HG02870 (cell line): ENCODE measurements around the gene AFF3.

Experiments
- ATAC-seq: cut with Tn5 transposase; IDR thresholded peaks from one replicate; pipeline ENCODE4 v1.9.1; 2021; ENCODE audit warnings: mild to moderate bottlenecking, moderate library complexity; ENCODE audit not compliant: unreplicated experiment

Gene AFF3

GRCh38 chr2:99727199-99727598 lies 415.2 kb downstream of the AFF3 start:
- no peak for ATAC-seq

DNA sequence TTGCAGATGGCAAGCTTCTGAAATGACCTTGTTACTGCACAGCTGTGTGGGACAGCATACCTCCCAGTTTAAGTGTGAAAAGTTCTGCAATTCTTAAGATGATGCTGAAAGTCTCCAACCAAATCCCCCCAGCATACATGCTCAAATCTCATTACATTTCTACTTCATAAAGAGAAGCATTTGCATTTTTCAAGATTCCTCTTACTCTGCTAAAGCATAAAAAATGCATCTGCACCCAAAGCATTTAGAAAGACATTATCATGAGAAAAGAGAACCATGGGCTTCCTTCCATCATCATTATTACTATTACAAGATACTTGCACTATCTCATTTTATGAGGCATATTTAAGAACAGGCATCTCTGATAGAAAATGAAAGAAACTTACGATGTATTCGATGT lies 415.7 kb downstream of the AFF3 start:
- no peak for ATAC-seq

GRCh38 chr2:99725820-99726219 lies 416.6 kb downstream of the AFF3 start:
- ATAC-seq, result no peak

DNA sequence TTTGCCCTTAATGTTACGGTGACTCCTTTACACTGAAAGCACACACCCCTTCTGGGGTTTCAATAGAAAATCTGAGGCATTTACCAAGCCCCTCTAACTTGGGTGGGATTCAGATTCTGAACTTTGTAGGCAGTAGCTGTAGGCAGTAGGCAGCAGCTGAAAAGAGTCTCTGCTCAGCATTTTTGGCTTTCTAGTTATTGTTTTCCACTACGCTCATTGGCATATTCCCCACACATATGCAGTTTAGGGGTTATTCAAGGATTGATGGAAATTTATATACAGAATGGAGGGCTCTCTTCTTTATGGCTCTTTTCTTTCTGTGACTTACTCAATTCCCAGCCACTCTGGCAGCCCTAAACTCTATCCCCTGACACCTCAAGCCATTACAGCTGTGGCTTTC lies 419.9 kb downstream of the AFF3 start:
- ATAC-seq, result no peak

DNA sequence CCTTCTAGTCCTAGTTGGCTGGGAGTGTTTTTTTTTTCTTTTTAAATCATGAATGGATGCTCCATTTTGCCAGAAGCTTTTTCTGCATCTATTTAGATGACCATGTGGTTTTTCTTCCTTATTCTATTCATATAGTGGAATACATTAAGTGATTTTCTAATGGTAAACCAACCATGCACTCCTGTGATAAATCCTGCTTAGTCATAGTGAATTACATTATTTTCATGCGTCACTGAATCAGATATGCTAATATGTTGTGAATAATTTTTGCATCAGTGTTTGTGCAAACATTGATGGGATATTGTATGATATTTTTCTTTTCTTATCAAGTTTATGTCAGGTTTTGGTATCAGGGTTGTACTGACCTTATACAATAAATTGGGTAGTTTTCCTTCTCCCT lies 423.3 kb downstream of the AFF3 start:
- no peak for ATAC-seq

- ATAC-seq, result no peak
Measured at GRCh38 chr2:99715956-99716355, 426.4 kb downstream of the AFF3 start.

- ATAC-seq, result no peak
Measured at GRCh38 chr2:99714349-99714748, 428.0 kb downstream of the AFF3 start.

DNA sequence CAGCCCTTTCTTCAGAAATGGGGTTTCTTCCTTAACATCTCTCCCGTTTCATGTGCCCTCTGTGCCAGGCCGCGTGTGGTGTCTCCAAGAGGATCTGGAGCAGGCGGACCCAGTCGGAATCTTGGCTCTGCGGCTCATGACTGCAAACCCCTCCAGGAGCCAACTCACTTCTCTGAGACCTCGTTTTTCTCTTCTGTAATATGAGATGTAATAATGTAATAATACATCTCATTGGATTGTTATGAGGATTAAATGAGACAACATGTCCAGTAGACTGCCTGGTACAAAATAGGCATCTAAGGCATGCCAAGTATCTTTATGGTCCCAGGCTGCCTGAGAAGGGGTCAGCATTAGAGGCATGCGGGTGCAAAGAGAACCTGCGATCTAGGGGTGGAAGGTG lies 431.2 kb downstream of the AFF3 start:
- no peak for ATAC-seq

DNA sequence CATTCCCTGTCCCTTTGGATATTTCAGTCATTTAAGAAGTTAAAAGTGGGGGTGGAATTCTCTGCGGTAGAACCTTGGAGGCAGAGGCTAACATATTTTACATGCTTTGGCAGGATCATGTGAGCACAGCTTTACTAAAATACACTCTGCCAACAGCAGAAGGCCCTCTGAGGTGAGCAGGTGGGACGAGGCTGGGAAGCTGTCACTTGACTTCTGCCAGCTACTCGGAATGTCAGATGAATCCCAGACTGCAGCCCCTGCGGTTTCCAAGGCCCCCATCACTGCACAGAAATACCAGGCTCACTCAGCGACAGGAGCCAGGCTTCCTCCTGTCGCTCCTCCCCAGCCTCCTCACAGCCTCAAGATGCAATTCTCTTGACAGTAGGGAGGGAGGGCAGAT lies 431.7 kb downstream of the AFF3 start:
- ATAC-seq, result no peak

GRCh38 chr2:99709229-99709628 lies 433.2 kb downstream of the AFF3 start:
- no peak for ATAC-seq

GRCh38 chr2:99708231-99708630 lies 434.2 kb downstream of the AFF3 start:
- ATAC-seq, result no peak

DNA sequence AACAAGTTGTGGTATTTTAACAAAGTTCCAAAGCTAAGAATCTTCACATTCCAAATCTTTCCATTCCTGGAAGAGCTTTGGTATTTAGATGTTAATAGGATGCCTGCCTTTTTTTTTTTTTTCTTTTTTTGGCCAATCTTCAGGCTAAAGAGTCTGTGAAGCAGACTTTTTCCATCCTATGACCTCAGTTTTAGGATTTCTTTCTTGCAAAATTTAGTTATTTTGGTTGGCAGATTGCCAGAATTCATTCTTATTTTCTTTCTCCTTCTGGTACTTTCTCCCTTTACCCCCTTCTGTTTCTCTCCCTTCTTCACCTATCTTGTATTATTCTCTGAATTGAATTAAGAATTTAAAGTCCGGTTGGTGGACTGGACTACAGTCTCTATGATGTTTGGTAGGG lies 434.8 kb downstream of the AFF3 start:
- no peak for ATAC-seq

- ATAC-seq, result no peak
Measured at GRCh38 chr2:99706735-99707134, 435.7 kb downstream of the AFF3 start.

DNA sequence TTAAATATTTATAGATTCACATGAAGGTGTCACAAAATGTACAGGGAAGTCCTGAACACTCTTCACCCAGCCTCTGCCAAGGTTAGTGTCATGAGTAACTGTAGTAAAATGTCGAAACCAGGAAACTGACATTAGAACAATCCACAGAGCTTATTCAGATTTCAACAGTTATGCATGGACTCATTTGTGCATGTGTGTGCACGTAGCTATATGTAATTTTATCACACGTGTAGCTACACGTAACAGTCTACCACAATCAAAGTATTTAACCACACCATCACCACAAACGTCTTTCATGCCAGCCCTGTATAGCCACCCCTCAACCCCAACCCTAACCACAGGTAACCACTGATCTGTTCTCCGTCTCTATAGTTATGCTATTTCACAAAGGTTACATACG lies 440.9 kb downstream of the AFF3 start:
- ATAC-seq, result no peak

DNA sequence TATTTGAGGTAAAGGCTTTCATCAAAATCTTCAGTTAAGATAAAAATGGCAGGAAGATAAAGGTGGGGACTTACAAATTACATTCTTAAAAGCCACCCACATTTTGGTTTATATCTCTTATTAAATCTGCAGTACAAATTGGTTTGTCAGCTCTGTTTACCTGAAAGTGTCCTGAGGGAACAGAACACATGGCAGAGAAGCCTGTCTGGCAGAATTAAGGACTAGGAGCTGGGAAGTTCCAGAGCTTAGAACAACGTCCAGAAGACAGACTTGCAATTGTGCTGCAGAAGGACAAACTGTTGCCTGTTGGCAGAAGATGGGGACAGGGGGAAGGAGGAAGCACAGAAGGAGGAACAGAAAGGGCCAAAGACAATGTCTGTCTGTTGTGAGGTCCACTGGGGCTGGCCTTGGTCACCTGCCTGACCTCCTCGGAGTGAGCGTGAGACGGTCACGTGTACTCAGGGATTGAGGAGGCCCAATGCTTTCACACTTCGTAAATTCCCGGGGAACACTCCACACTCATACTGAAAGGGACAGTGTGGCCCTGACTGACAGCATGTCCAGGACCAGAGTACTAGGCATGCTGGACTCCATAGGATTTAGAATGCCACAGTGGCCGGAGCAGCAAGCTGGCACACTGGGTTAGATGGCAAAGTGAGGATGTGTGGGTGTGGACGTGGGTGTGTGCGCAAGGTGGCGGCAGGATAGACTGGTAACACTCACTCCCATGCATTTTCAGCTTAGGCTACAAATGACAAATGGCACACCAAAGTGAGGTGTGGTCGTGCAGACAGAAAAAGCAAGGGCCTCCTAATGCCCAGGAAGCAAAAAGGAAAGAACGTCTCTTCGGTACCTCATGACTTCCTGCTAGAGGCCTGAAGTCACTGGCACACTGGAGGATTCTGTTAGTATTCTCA lies 441.6 kb downstream of the AFF3 start:
- ATAC-seq, result no peak

GRCh38 chr2:99698896-99699295 lies 443.5 kb downstream of the AFF3 start:
- no peak for ATAC-seq

GRCh38 chr2:99697811-99698568 lies 444.4 kb downstream of the AFF3 start:
- no peak for ATAC-seq

DNA sequence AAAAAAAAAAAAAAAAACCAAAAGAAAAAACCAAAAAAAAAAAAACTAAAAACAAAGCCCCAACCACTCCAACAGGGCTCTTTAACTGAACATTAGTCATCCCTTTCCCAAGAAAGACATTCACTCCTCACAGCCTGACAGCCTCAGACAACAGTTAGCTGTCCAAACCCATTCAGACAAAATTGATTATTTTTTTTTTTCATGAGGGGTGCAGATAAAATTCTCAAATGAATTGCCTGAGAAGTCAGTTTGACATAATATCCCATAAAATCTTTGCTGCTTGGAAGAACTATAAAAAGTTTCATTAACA lies 446.5 kb downstream of the AFF3 start:
- no peak for ATAC-seq

GRCh38 chr2:99695130-99695943 lies 447.1 kb downstream of the AFF3 start:
- no peak for ATAC-seq

DNA sequence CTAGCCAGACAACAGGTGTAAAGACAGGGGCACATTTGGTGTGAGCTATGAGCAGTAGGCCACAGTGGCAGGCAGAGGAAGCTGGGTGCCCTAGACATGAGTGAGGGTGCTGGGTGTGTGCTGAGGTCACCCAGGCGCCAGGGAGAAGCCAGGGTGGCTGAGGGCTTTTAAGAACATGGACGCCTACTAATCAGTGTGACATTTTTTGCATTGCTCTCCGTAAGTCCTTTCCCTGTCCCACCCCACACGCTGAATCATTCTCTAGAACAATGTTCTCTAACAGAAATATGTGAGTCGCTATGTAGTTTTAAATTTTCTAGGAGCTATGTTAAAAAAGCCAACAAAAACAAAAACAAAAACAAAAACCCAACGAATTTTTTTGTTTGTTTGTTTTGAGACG lies 448.1 kb downstream of the AFF3 start:
- ATAC-seq, result no peak

DNA sequence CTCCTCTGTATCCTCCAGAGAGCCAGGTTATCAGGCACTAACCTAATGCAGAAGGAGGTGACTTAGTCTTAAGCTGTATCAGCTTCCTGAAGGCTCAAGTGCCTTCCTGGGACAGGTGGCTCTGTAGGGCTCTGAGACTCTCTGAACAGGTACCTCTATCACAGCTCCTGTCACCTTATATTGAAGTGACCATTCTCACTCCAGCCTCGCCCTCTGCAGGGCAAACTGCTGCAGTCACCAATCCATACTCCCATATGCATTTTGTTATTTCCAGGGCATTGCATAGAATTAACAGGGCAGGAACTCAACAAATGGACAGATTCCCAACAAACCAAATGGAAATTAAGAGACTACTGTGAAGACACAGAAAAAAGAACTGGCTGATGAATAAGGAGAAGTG lies 449.6 kb downstream of the AFF3 start:
- no peak for ATAC-seq

GRCh38 chr2:99691926-99692325 lies 450.5 kb downstream of the AFF3 start:
- no peak for ATAC-seq
